GM18867 (cell line): ENCODE results near the gene VTI1A.

Experiments used
- ATAC-seq: cut with Tn5 transposase; IDR thresholded peaks from one replicate; pipeline ENCODE4 v1.9.1; 2021; ENCODE audit warnings: mild to moderate bottlenecking, moderate library complexity; ENCODE audit not compliant: unreplicated experiment

Gene VTI1A

DNA sequence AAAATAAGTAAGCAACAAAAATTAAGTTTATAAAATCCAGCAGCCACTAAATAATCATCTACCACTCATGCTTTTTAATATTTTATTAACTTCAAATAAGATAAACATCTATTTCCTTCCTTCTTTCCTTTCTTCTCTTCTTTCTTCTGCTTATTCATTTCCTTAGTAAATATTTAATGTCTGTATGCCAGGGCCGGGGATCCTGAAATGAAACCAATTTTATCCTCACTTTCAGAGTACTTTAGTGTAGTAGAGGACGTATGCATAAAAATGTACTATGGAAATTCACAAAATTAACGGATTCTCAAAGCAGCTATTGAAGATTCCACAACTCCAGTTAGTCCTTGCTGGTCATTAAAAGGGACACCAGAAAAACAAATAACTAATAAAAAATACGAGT lies 224.7 kb downstream of the VTI1A start:
- no peak for ATAC-seq

DNA sequence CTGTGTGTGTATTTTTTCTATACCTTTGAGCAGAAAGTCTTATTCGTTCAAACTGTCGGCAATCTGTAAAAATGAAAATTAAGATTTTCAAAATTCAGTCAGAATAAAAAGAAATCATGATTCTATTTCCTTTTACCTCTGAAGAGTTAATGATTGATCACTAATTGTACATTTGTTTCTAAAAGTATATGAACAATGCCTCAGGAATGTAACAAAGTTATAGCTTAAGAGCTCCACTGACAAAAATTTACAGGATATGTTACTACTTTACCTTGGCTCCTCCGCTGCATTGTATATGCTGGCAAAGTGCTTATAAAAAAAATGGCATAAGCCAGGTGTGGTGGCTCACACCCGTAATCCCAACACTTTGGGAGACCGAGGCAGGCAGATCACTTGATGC lies 225.7 kb downstream of the VTI1A start:
- no peak for ATAC-seq

GRCh38 chr10:112675560-112676083 lies 228.6 kb downstream of the VTI1A start:
- ATAC-seq: no peak

DNA sequence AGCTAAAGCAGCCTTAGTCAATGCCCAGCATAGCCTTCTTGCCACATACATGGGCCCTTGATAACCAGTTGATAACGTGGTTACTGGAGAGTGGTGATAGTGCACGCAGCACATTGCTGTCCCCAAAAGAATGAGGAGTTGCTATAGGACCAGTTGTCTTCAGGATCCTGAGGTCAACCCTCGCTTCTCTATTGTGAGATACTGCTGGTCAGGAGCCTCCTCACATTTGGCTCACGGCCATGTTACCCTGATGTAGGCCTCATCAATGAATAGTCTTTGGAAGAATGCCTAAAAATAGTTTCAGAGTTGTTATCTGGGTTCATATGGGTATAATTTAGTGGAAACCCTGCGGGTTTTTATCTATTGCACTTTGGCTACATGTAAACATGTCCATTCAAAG lies 230.7 kb downstream of the VTI1A start:
- ATAC-seq: no peak

- no peak for ATAC-seq
These were observed 231.6 kb downstream of the VTI1A start for GRCh38 chr10:112678581-112678980.

- ATAC-seq: no peak
These were observed 232.0 kb downstream of the VTI1A start for GRCh38 chr10:112678987-112679386.

DNA sequence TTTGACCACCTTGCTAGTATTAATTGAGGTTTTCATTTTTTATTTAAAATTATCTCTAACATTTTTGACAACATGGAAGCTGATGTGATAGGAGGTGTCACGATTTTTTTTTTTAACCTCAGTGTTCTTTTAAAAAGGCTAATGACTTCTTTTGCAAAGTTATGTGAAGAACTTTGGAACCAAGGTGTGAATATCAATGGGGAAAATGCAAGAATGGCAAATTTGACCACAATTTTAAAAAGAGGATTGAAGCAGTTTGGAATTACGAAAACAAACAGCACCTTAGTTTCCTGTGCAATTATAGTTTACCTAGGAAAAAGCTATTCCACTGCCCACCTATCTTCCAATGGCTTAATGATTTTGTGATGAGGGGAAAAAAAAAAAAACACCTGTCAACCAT lies 232.4 kb downstream of the VTI1A start:
- no peak for ATAC-seq

DNA sequence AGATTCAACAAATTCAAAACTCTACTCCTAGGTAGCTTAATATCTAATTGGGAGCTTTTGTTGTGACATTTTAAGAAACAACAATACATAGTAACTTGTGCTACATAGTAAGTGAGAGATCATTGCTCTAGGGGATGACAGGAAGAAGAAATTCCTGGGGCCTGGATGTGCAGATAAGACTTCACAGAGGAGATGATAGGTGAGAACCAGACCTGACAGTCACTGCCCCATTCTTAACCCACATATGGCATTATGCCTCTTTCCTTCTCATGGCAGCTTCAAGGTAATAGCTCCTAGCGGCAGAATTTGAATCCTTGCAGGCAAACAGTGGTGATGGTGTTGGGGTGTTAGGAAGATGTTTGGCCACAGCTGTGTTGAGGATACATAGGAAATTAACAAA lies 233.6 kb downstream of the VTI1A start:
- no peak for ATAC-seq

- ATAC-seq: no peak
These were observed 240.6 kb downstream of the VTI1A start for GRCh38 chr10:112687647-112688046.

GRCh38 chr10:112689327-112690072 lies 242.5 kb downstream of the VTI1A start:
- no peak for ATAC-seq

- ATAC-seq: no peak
These were observed 248.5 kb downstream of the VTI1A start for GRCh38 chr10:112695539-112695938.

DNA sequence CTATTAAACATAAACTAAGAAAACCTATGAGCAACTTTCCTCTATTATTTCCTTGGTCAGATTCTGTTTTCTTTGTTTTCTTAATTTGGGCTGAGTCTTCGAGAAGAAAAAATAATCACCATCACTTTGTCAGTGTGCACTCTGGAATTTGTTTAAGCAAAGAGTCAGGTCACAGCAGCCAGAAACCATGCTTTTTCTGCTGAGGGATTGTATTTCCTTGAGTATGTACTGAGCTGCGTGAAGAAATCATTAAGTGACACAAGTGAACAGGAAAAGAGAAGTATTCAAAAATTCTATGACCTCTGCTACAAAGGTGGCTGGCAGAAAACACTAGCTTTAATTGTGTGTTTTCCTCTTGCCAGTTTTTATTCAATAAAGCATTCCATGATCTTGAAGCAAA lies 249.6 kb downstream of the VTI1A start:
- no peak for ATAC-seq

- no peak for ATAC-seq
These were observed 251.3 kb downstream of the VTI1A start for GRCh38 chr10:112698133-112698817.

GRCh38 chr10:112698818-112699164 lies 251.8 kb downstream of the VTI1A start:
- ATAC-seq: no peak

DNA sequence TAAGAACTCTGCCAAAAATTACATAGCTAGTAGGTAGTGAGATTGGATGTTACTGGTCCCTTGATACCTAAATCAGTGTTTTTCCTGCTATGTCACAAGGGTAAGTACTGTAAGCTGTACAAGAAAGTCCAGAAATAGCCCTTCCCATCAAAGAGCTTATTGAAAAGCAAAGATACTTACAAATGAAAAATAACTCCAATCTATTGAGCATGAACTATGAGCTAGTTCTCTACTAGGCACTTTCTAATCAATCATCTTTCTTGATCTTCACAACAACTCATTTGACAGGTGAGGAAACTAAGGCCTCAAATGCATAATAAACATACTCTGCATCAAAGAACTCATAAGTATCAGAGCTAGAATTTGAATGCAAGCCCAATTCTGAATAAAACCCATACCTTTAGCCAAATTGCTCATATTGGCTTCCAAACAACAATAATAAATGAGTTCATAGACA lies 253.2 kb downstream of the VTI1A start:
- no peak for ATAC-seq

DNA sequence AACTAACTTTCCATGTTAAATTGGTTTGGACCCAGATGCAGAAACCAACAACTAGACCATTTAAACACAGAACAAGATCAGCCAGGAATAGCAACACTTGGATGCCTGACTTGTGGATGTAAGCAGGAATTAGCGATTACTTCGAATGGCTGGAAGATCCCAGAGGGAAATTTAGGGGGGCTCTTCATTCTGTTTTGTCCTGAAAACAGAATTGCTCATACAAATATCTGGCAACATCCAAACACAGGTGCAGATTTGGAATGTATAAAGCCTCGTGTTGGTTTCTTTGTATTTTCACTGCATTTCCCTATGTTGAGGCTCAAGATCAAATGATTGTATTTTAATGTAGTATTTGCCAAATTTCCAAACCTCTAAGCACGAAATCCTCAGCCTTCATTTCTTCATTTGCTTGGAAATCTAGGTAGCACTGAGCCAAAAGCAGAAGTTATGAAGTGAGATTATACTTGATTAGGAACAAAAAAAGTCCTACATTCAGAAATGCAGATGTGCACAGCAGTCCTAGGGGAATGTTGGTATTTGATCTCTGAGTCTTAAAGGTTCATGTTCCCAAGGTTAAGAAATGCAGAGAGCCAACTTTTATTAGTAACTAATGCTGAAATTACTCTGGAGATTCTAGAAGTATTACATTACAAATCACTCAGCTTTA lies 254.3 kb downstream of the VTI1A start:
- ATAC-seq: no peak

DNA sequence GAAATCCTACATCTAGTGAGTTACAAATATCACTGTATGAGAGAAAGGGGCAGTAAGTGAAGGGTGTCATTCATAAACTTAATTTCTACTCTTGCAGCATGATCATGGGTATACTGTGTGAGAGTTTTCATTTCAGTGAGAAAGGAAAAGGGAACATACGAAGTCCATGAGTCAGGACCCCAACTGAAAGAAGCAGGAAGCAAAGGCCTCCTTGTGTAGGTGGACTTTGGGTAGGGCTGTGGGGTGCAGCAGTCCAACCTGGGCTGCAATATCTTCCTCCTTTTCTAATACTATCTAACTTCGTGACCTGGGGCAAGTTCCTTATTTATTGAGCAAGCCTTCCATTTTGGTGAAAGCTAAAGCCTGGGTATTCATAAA lies 254.9 kb downstream of the VTI1A start:
- ATAC-seq: no peak

GRCh38 chr10:112706577-112706976 lies 259.6 kb downstream of the VTI1A start:
- ATAC-seq: no peak

GRCh38 chr10:112708461-112708860 lies 261.4 kb downstream of the VTI1A start:
- ATAC-seq: no peak

DNA sequence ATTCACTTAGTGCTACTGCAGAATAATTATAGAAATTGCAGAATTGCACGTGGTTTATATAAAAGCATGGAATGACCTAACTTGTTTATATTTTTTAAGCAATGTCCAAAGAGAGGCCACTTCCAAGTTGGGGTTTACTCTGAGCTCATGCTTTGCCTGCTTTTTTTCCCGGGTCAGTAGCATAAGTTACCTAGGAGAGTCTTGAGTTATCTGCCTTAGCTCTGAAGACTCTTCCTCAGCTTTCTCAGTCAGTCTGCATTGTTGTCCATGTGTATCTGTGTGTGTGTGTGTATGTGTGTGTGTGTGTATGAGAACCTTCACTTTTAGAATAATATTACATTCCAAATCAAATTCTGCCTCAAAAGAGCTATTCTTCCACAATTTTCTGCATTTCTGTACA lies 263.5 kb downstream of the VTI1A start:
- ATAC-seq: no peak

GRCh38 chr10:112711366-112711765 lies 264.4 kb downstream of the VTI1A start:
- ATAC-seq: no peak

- ATAC-seq: no peak
These were observed 265.5 kb downstream of the VTI1A start for GRCh38 chr10:112712536-112712935.
